GM19468 (cell line): ENCODE data around the gene VAMP7.
"Not testable (repeated sequence)": the region's sequence is repeated elsewhere in the genome, so short reads cannot be mapped to it uniquely, and the experiment has no call there.

Experiments used
- ATAC-seq: cut with Tn5 transposase; IDR thresholded peaks from one replicate; pipeline ENCODE4 v1.9.1; 2021; ENCODE audit warnings: mild to moderate bottlenecking, moderate library complexity, moderate number of reproducible peaks; ENCODE audit not compliant: unreplicated experiment; ENCODE audit errors: extremely low read depth

Gene VAMP7

DNA sequence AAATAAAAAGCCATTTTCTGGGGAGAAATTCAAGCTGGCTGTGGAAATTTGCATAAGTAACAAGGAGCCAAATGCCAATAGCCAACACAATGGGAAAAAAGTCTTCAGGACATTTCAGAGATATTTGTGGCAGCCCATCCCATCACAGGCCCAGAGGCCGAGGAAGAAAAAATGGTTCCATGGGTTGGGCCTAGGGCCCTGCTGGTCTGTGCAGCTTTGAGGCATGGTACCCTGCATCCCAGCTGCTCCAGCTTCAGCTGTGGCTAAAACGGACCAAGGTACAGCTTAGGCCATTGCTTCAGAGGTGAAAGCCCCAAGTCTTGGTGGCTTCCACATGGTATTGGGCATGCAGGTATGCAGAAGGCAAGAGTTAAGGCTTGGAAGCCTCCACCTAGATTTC, 102.2 kb downstream of the VAMP7 start:
- ATAC-seq, result no peak

DNA sequence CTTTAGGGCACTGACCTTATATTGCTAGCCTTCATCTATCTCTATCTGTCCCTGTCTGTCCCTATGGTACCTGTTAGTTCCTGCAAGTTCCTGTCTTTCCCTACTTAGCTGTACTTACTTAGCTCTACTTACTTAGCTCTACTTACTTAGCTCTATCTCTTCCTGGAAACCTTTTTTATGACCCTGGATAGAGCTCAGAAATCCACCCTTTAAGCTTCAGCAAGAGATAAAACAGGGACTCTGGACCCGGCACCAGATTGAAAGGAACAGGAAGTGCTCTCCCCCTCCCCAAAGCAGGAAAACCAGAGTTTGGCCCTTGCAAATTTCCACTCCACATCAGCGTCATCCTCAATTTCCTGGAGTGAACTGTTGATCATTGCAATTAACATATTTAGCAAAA, 104.1 kb downstream of the VAMP7 start:
- ATAC-seq, result no peak

DNA sequence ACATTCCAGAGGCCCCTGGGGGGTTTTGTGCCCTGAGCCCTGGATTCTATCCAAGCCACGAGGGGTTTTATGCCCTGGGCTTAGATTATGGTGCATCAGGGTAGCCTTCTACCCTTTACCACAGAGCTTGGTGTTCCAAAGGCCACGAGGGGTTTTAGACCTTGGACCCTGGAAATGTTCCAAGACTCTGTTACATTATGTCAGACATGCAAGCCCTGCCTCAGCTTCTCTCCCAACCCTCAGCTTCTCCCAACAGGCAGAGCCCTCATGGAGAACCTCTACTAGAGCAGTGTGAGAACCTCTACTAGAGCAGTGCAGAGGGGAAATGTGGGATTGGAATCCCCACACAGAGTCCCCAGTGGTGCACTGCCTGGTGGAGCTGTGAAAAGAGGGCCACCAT, 105.8 kb downstream of the VAMP7 start:
- ATAC-seq, result not testable (repeated sequence)

DNA sequence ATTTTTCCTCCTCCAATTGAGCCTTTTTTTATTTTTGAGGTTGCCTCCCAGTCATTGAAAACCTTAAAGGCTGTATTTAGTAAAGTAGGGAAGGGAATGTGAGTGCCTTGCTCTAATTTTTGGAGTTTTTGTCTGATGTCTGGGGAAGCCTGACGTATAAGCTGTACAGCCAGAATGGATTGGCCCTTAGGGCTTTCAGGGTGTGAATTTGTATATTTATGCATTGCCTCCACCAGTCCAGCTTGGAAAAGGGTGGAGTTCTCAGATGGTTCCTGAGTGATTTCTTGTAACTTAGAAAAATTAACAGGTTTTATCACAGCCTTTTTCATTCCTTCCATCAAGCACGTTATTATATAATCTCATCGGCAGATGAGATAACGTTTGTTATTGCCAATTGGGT, 107.7 kb downstream of the VAMP7 start:
- ATAC-seq, result no peak
